Measurements from ENCODE around the gene IL21R.

GRCh38 chr16:27385398-27385797 lies 16.6 kb upstream of the IL21R start:
- no peak for TF ChIP-seq CTCF (IDR thresholded peaks at IDR 0.05)
- no peak for TF ChIP-seq POLR2A (IDR thresholded peaks at IDR 0.05)

Data from adrenal gland (tissue), 5 donors.